Stimulated activated CD4-positive, alpha-beta T cell treated with anti-CD3 and anti-CD28 coated beads, Interleukin-2, amount 100 ng/mL, for 48 hours (primary cell): ENCODE data around the gene P2RX3.

ENCODE experiments used
- DNase-seq, 2 donors: peaks; one replicate each; pipeline ENCODE4 v3.0.0-alpha.2; 2020

The P2RX3 gene

GRCh38 chr11:57376095-57377090 lies 38.2 kb downstream of the P2RX3 start:
- no peak for DNase-seq

- no peak for DNase-seq
These were observed 39.0 kb downstream of the P2RX3 start for GRCh38 chr11:57377107-57377506.

GRCh38 chr11:57378186-57378585 lies 40.0 kb downstream of the P2RX3 start:
- DNase-seq, result no peak

- no peak for DNase-seq
These were observed 41.6 kb downstream of the P2RX3 start for GRCh38 chr11:57379732-57380131.

- DNase-seq, result no peak
These were observed 42.8 kb downstream of the P2RX3 start, which contains the start of gene PRG3 for GRCh38 chr11:57380975-57381374. TSS of gene PRG3 (minus strand) at chr11:57381150. CDS start at chr11:57380708, 442 bp downstream.

- DNase-seq, result no peak
These were observed 48.2 kb downstream of the P2RX3 start for GRCh38 chr11:57386178-57386940.

GRCh38 chr11:57387289-57388030 lies 49.3 kb downstream of the P2RX3 start:
- no peak for DNase-seq

GRCh38 chr11:57390535-57390934 lies 52.4 kb downstream of the P2RX3 start, which contains the start of gene PRG2:
TSS of gene PRG2 (minus strand) at chr11:57390650. CDS start at chr11:57389944, 706 bp downstream.
- DNase-seq, result no peak

- DNase-seq, result no peak
These were observed 53.0 kb downstream of the P2RX3 start for GRCh38 chr11:57391111-57391510.

- DNase-seq, result no peak
These were observed 53.4 kb downstream of the P2RX3 start for GRCh38 chr11:57391539-57391938.

GRCh38 chr11:57392066-57392762 lies 54.1 kb downstream of the P2RX3 start:
- no peak for DNase-seq

- no peak for DNase-seq
These were observed 54.6 kb downstream of the P2RX3 start for GRCh38 chr11:57392763-57393105.

- DNase-seq, result no peak
These were observed 56.2 kb downstream of the P2RX3 start for GRCh38 chr11:57394203-57394965.

GRCh38 chr11:57395905-57396623 lies 57.9 kb downstream of the P2RX3 start:
- DNase-seq, result no peak

- DNase-seq, result no peak
These were observed 58.6 kb downstream of the P2RX3 start for GRCh38 chr11:57396744-57397143.

GRCh38 chr11:57397394-57397990 lies 59.3 kb downstream of the P2RX3 start:
- no peak for DNase-seq

GRCh38 chr11:57399221-57399620 lies 61.1 kb downstream of the P2RX3 start:
- no peak for DNase-seq

GRCh38 chr11:57399972-57400578 lies 61.9 kb downstream of the P2RX3 start:
- no peak for DNase-seq

GRCh38 chr11:57402188-57403002 lies 64.2 kb downstream of the P2RX3 start:
- no peak for DNase-seq
